Body of pancreas (tissue), 4 donors: ENCODE measurements around the gene BAG5.

Source experiments
- POLR2A ChIP-seq, 3 donors: fragments of 450-650 bp; IDR thresholded peaks; one replicate each; pipeline ENCODE4 v1.6.1; 2016; ENCODE audit warnings: antibody characterized with exemption in 3 of 3, mild to moderate bottlenecking in 2 of 3
- TF ChIP-seq, protein P1 (sequence below), 7 experiments: fragments of 450-650 bp in 4 of 7; fragments of 200-600 bp in 3 of 7; sonication (generic) in 3 of 7; IDR thresholded peaks; one replicate each; pipeline ENCODE4 v1.5.1; 2016 to 2019; ENCODE audit warnings: antibody characterized with exemption in 7 of 7

DNA sequence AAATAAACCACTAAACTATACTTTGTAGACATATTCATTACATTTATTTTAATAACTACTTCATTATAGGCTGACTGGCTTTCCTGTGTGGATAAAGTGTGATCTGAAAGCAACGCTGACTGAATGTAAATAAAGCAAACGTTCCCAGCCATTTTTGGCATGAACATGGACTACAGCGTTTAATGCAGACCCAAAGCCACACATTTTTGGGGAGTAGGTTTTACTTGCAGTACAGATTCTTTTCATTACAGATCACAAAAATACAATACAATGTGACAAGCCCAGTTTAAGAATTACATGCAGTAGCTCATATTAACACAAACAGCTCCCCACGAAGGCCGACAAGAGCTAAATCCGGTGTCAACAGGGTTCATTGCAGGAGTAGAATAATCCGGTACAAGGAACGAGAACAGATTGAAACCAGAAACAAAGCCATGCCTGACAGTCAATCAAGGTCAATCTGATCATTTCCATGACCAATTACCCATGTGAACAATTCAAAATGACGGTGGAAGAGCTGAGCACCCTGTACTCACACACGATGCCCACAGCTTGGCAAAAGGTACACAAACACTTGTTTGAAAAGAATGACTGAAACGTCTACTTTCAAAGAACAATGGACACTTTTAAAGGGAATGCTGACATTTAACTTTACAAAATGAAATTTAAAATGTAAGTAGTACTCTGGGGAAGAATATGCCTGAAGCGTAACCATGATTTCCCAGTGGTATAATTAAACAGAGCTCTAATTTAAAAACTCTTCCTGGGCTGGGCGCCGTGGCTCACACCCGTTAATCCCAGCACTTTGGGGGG is 5.3 kb downstream of the BAG5 start:
- TF ChIP-seq, protein P1, sequence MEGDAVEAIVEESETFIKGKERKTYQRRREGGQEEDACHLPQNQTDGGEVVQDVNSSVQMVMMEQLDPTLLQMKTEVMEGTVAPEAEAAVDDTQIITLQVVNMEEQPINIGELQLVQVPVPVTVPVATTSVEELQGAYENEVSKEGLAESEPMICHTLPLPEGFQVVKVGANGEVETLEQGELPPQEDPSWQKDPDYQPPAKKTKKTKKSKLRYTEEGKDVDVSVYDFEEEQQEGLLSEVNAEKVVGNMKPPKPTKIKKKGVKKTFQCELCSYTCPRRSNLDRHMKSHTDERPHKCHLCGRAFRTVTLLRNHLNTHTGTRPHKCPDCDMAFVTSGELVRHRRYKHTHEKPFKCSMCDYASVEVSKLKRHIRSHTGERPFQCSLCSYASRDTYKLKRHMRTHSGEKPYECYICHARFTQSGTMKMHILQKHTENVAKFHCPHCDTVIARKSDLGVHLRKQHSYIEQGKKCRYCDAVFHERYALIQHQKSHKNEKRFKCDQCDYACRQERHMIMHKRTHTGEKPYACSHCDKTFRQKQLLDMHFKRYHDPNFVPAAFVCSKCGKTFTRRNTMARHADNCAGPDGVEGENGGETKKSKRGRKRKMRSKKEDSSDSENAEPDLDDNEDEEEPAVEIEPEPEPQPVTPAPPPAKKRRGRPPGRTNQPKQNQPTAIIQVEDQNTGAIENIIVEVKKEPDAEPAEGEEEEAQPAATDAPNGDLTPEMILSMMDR (IDR thresholded peaks at IDR 0.05), result no peak
- no peak for TF ChIP-seq POLR2A (IDR thresholded peaks at IDR 0.05)
